Kidney epithelial cell (primary cell): ENCODE measurements around the gene MACF1. TPM values are rescaled to one million over a fixed set of nuclear protein-coding genes. Genes with fewer than 3 reads are reported as not detected.
"Not testable (repeated sequence)": the region's sequence is repeated elsewhere in the genome, so short reads cannot be mapped to it uniquely, and the experiment has no call there.

Source experiments
- DNase-seq: peaks from one replicate; pipeline ENCODE4 v3.0.0-alpha.2; 2010; ENCODE audit warnings: low read depth
- H3K27me3 ChIP-seq: 2 replicates; pipeline ENCODE4 v1.6.0; 2011; ENCODE audit warnings: low read length; ENCODE audit not compliant: control insufficient read depth, insufficient read depth
- H3K36me3 ChIP-seq: 2 replicates; pipeline ENCODE4 v1.5.1; 2011; ENCODE audit warnings: low read length; ENCODE audit not compliant: control insufficient read depth, insufficient read depth
- H3K4me3 ChIP-seq: 2 replicates; pipeline ENCODE4 v1.5.1; 2011; ENCODE audit warnings: low read depth, mild to moderate bottlenecking, control low read depth, low read length
- total RNA-seq: library from RNA; depleted of rRNA; stranded (reverse); fragments of >200 nt; gene quantifications from 2 replicates; pipeline ENCODE4 v1.2.3, GENCODE V29; 2015
- TF ChIP-seq, protein P1 (sequence below): IDR thresholded peaks from 2 replicates; pipeline ENCODE4 v1.5.1; 2011; ENCODE audit warnings: mild to moderate bottlenecking, moderate library complexity, low read length, control low read depth, inconsistent platforms; ENCODE audit not compliant: insufficient read depth, poor library complexity, severe bottlenecking

Gene MACF1
- total RNA-seq, 1 donor from 2014 or later, result 279 TPM

DNA sequence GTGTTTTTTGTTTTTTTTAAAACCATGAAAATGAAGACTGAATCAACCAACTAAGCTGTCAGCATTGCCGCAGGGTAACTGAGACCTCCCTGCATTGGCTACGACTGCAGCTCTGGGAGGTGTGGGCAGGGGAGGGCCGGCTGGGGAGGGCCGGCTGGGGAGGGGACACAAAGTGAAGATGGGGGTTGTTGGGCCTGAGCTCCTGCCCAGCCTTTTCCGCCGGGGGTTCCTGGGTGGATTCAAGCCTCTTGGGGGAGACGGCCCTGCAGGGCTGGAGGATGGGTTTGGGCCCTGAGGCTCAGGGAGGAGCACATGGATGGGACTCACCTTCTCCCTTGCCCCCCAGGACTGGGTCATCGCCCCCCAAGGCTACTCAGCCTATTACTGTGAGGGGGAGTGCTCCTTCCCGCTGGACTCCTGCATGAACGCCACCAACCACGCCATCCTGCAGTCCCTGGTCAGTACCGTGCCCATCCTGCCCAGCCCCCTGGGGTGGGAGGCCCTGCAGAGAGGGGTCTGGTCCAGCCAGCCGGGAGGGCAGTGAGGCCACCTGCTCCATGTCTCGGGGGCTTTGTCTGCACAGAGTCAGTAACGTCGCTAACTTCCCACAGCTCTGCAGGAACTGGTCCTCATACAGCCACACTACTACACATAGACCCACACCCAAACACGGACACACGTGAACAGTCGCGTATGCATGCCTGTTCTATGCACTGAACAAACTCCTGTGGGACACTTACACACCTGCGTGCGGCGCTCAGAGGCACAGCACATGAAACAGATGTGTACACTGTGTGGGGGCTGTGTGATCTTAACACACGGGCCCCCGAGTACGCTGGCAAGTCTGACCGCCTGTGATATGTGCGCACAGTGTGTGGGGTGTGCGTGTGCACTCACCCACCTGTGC lies 318.4 kb downstream of the MACF1 start:
- Histone ChIP-seq H3K27me3 (no peaks in the 10 kb centered on the region), H3K36me3 (no peaks in the 10 kb centered on the region), H3K4me3 (no peak overlapping the region)
- no peak for DNase-seq
- TF ChIP-seq, protein P1, sequence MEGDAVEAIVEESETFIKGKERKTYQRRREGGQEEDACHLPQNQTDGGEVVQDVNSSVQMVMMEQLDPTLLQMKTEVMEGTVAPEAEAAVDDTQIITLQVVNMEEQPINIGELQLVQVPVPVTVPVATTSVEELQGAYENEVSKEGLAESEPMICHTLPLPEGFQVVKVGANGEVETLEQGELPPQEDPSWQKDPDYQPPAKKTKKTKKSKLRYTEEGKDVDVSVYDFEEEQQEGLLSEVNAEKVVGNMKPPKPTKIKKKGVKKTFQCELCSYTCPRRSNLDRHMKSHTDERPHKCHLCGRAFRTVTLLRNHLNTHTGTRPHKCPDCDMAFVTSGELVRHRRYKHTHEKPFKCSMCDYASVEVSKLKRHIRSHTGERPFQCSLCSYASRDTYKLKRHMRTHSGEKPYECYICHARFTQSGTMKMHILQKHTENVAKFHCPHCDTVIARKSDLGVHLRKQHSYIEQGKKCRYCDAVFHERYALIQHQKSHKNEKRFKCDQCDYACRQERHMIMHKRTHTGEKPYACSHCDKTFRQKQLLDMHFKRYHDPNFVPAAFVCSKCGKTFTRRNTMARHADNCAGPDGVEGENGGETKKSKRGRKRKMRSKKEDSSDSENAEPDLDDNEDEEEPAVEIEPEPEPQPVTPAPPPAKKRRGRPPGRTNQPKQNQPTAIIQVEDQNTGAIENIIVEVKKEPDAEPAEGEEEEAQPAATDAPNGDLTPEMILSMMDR, result no peak

DNA sequence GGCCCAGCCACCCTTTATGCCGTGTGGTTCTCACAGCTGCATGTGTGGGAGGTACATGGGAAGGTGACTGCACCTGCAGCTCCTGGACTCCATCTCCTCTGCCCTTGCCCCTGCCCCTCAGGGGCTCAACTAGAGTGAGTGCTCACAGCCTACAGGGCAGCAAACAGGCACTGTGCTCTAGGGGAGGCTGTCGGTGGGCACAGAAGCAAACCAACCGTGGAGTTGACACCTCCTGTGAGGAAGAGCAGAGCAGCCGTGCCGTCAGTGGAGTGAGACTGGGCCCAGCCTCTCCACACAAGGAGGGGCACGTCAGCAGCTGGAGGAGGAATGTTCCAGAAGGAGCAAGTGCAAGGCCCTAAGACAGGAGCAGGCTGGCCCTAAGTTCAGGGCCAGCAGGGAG lies 319.7 kb downstream of the MACF1 start:
- Histone ChIP-seq H3K4me3 (no peak overlapping the region), H3K36me3 (peaks cover 2% of the 10 kb centered on the region), H3K27me3 (no peaks in the 10 kb centered on the region)
- TF ChIP-seq, protein P1, result no peak
- DNase-seq, result no peak

DNA sequence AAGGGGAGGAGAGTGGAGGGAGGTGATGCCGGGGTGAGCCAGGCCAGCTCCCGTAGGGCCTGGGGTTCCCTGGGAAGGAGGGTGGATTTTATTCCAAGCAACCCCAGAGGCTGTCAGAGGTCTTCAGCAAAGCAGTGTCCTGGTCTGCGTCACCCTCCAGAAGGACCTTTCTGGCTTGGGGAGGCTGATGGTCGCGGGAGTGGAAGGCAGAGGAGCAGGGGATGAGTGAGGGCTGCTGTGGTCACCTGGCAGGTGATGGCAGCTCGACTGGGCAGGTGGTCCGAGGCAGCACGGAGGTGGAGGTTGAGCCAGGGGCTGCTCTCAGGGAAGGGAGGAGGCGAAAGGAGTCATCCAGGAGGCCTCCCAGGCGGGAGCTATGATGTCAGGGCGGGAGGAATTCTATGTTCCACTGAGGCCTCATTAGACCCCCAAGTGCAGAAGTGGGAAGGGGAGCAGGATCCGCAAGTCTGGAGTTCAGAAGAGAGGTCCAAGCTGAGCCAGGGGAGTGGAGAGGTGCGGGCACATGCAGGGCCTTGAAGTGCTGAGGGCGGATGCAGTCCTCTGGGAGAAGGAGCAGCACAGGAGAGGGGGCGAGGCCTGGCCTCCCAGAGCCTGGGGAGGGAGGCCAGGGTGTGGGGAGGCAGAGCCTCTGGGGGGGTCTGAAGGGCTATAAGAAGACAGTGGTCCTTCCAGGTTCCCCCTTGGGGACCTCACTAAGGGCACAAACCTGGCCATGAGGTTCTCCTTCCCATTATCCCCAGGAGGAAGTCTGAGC lies 320.3 kb downstream of the MACF1 start:
- TF ChIP-seq, protein P1, result no peak
- no peak for DNase-seq
- H3K27me3 ChIP-seq, result no peaks in the 10 kb centered on the region
- H3K36me3 ChIP-seq, result peaks cover 2% of the 10 kb centered on the region
- H3K4me3 ChIP-seq, result no peak overlapping the region

DNA sequence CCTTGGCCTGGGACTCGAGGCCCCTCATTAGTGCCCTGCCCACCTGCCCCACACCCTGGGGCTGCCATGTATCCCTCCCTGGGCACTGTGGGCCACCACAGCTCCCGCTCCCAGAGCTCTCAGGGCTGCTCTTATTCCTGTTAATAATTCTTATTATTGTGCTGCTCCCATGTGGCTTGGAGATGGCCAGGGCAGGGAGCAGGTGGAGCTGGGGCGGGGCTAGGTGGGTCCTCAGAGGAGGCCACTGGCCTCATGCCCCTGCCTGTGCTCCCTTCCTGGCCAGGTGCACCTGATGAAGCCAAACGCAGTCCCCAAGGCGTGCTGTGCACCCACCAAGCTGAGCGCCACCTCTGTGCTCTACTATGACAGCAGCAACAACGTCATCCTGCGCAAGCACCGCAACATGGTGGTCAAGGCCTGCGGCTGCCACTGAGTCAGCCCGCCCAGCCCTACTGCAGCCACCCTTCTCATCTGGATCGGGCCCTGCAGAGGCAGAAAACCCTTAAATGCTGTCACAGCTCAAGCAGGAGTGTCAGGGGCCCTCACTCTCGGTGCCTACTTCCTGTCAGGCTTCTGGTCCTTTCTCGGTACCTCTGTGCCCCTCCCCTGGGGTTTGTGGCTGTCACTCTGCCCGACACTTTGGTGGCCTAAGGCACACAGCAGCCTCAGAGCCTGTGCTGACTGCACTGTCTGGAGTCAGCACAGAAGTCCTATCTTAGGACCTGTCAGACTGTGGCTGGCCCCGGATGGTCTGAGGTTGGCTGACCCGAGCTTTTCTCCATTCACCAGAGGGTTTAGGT lies 321.1 kb downstream of the MACF1 start:
- H3K27me3 ChIP-seq, result no peaks in the 10 kb centered on the region
- TF ChIP-seq, protein P1, result no peak
- H3K36me3 ChIP-seq, result peaks cover 2% of the 10 kb centered on the region

DNA sequence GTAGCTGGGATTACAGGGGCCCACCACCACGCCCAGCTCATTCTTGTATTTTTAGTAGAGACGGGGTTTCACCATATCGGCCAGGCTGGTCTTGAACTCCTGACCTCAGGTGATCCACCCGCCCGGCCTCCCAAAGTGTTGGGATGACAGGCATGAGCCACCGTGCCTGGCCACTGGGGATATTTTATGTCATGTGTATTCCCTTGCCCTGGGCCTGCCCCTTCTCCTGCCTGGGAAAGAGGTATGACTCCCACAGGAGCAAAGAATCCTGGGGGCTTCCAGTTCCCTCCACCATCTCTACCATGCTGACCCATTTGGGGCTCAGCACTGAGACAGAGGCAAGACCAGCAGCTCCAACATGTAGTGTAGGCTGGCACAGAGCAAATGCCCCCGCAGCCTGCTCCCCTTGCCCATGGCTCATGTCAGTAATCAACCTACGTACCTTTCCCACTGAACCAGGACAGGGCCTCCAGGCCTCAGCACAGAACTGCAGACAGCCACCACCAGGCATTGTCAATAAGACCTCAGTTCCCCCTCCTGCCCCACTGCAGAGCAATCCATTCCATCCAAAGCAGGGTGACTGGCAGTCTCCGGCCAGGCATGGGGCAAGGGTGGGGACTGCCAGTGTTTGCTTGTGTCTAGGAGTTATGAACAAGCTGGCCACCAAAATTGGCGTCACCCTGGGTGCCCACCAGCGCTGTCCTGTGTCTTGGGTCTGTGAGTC lies 322.1 kb downstream of the MACF1 start:
- peaks cover 2% of the 10 kb centered on the region for H3K36me3 ChIP-seq
- TF ChIP-seq, protein P1, result no peak
- no peak for DNase-seq
- H3K4me3 ChIP-seq, result no peak overlapping the region
- no peaks in the 10 kb centered on the region for H3K27me3 ChIP-seq

More for the DNA sequence above, 321.1 kb downstream of the MACF1 start:
- no peak overlapping the region for H3K4me3 ChIP-seq
- DNase-seq, result no peak

DNA sequence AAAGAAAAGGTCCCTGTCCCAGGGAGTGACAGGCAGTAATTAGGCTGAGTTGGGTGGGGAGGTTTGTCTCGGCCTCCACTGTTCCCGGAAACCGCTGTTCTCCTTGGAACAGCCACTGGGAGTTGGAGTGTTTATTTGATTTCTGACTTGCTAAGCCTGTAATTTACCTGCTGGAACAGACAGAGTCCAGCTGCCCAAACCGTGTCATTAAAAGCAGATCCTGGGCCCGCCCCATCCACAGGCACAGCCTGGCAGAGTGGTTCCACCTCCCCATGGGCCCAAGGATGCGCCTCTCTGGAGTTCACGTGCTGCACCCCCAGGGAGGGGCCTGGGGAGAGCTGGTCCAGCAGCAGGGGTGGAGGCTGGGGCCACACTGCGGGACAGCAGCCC lies 322.7 kb downstream of the MACF1 start:
- not testable (repeated sequence) for H3K36me3 ChIP-seq, H3K27me3 ChIP-seq, H3K4me3 ChIP-seq, DNase-seq
